GM15510 (cell line): ENCODE results near the gene NELL2.

Source experiments
- POLR2A ChIP-seq: IDR thresholded peaks from 3 replicates; pipeline ENCODE4 v1.6.1; 2011; ENCODE audit warnings: borderline replicate concordance; ENCODE audit not compliant: insufficient read length; ENCODE audit errors: extremely low read depth

The NELL2 gene

DNA sequence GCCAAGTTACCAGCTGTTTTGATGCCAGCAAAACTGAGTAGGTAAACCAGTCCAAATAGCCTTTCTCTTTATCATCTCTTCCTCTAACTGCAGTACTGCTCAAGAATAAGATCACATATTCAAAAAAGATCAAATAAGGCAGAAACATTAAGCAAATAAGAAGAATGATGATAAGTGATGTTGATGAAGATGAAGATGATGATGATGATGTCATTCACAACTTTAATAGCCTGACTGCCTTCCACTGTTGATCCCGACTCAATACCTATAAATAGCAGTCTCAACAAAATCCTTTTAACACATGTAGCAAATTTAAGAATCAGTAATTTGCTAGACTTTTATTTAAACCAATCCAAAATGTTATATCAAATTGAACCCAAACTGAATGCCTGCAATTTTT, 47.1 kb downstream of the NELL2 start:
- TF ChIP-seq POLR2A = no peak

DNA sequence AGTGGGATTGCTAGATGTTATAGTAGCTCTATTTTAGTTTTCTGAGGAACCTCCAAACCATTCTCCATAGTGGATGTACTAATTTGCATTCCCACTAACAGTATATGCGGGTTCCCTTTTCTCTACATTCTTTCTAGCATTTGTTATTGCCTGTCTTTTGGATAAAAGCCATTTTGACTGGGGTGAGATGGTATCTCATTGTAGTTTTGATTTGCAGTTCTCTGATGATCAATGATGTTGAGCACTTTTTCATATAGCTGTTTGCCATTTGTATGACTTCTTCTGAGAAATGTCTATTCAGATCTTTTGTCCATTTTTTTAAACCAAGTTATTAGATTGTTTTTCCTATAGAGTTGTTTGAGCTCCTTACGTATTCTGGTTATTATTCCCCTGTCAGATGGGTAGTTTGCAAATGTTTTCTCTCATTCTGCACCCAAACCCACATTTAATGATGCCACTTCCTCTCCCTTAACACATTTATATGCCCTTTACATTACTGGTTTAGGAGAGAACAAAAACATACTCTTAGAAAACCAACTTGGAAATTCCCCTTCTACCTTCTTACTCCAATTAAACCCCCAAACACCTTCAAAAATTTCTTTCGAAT, 48.2 kb downstream of the NELL2 start:
- TF ChIP-seq POLR2A = no peak

DNA sequence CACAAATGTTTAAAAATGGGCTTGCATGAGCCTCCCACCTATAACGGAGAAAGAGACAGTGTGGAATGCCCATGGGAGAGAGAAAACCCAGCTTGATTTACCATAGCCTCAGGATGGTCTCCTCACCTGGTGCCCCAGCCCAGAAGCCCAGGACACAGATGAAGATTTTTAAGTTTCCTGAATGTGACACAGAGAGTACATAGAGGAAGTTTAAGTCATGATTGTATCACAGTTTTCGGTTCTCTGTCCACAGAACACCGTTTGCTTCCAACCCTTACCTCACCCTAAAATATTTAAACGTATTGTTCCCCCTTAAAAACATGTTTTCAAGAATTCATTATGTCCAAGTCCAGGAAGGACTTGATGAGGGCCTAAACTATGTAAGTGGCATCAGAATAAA, 56.2 kb downstream of the NELL2 start:
- no peak for TF ChIP-seq POLR2A

DNA sequence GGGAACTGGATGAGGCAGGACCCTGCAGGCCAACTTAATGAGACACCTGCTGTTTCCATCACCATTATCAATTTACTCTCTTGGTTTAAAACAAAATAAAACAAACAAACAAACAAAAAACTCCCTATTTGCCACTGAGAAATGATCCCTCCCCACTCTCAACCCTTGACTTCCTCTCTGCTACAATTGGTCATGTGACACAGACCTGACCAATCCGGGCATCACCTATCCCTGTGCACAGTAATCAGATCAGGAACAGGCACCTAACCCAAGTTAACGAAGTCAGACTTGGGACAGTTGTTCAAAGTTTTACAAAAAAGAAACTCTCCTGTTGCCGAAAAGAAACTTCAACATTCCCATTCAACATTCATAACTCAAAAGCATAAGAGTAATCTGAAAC, 58.4 kb downstream of the NELL2 start:
- TF ChIP-seq POLR2A = no peak

DNA sequence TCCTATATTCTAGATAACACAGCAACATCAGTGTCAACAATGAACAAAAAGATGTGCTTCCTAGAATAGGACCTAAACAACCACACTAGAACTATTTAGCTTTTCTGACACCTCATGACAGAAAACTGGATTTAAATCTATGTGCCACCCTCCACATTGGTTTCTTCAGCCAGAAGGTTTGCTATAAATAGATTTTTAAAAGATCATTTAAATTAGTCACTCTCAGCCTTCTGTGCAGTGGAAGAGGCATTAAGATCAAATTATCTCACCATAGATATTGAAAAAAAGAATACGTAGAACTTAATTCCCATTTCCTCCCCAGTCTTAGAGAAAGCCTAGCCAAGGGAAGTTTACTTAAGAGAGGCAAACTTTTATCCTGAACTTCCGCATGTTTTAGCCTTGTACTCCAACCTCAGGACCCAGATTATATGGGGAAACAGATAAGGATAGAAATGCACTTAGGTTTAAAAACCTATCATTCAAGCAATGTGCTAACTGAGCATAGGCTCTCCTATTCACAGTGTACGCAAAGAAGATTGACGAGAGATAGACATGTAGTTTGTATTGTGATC, 59.6 kb downstream of the NELL2 start:
- no peak for TF ChIP-seq POLR2A

DNA sequence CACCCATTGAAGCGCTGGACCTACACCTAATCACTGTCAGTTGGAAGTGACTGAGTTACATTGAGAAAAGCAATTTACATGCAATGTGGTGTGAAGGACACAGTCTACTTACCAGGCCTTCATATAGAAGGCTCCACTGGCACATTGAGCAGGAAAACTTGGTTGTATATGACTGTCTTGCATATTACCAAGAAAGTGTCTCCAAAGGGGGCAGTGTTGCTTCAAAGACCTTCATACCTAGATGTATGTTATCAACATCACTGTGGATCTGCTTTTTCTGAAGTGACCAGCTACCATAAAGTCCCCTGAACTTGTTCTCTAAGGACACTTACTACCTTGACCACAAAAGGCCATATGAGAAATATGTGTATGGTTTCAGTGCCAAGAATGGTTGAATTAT, 64.1 kb downstream of the NELL2 start:
- TF ChIP-seq POLR2A = no peak

DNA sequence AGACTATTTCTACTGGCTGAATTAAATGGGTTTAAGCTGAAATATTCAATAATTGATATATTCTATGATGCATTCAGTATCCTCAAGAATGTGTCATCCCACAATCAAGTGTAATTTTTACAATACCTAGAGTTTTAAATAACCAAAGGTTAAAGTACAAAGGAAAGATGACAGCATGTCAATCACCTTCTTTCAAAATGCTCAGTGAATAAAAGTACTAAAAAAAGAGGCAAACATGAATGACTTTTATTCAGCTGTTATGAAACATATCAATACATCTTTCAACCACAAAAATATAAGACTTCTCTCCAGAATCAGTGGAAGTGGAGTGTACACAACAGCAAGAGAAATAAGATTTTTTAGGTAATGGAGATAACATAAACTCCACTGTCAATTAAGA, 72.0 kb downstream of the NELL2 start:
- TF ChIP-seq POLR2A = no peak

DNA sequence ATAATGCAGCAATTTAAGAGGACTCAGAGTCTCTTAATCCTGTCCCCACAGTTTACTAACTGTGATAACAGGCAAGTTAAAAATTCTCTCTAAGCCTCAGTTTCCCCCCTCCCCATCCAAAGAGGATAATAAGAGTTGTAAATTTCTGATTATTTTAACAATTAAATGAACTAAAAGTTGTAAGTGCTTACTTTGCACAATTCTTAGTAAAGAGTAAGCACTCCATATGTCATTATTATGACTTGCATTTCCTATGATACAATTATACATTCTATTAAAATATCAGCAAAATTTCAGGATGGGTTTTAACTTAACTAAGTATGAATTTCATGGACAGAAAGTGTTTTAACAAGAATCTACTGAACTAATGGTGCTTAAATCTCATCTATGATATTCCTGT, 80.1 kb downstream of the NELL2 start:
- TF ChIP-seq POLR2A = no peak

DNA sequence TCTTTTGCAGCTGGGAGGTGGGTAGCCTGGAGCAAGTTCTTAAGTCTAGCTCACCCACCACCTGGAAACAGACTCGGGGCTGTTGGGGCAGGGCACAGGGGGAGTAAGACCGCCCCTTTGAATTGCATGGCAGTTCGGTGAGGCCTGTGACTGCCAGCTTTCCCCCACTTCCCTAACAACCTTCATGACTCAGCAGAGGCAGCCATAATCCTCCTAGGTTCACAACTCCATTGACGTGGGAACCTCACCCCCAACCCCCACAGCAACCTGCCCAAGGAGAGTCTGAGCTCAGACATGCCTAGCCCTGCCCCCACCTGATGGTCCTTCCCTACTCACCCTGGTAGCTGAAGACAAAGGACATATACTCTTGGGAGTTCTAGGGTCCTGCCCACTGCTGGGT, 87.4 kb downstream of the NELL2 start:
- TF ChIP-seq POLR2A = no peak

DNA sequence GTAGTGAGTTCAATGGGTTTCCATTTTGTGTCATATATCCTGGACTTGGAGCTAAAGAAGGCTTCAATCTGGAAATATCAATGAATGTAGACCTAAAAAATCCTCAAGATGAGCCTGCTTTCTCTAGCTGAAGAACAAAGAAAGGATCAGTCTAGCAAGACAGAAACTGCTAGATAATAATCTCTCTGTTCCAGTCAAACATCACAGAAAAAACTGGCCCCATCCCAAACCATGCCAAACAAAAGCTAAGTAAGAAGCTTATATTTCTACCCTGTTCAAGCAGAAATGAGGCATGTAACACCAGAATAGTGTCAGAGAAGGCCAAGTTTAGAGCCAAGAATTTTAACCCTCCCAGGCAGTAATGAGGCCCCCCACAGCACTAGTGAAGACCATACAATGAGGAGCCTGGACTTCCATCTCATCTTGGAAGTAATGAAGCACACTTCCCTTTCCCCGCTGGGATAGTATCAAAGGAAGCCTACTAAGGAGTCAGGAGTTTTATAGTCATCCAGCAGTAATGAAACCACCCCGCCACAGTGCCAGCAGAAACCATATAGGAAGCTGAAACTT, 95.8 kb downstream of the NELL2 start:
- no peak for TF ChIP-seq POLR2A

DNA sequence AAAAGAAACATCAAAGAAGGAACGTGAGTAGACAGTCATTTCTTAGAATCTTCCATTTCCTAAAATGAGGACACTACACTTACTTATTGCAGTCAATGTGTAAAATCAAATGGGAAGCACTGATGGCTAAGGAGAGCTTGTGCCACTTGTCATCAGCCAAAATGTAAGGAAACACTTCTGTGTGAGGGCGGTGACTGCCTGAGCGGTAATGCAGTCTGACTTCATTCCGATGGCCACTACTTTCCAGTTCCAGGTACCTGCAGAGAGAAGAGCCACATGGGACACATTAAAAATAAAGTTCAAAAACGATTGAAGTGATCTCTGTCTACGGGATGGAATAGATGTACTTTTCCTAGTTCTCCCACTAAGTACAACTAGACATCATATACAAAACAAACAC, 96.3 kb downstream of the NELL2 start:
- TF ChIP-seq POLR2A = no peak

DNA sequence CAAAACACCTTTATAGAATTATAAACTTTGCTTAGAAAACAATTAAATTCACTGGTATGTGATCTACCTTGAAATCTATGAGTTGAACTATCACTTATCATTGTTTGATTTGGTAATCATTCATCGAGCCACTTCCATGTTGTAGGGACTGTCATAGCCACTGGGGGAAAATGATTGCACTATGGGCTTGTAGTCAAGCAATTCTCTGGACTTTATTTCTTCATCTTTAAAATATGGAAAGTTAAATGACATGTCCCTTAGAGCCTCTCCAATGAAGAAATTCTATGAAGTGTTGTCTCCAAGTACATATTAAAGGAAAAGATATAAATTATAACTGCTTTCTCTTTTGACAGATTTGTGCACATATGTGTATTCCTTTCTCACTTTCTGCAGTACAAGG, 97.3 kb downstream of the NELL2 start:
- no peak for TF ChIP-seq POLR2A

DNA sequence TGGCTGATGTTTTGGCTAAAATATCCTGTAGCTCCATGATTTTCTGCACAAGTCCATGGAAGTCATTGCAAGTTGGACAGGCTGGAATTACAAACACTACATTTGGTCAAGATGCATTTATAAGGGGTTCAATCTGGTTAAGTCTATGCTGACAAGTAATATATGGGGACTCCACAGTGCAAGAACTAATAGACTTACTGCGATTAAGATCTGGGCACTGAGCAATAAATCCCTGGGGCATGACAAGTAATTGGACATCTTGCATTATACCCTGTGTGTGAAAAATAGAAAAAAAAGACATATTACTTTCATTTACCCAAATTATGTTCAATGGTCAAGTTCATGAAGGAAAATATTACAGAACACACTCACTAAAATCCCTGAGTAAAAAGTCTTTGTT, 99.1 kb downstream of the NELL2 start:
- no peak for TF ChIP-seq POLR2A

DNA sequence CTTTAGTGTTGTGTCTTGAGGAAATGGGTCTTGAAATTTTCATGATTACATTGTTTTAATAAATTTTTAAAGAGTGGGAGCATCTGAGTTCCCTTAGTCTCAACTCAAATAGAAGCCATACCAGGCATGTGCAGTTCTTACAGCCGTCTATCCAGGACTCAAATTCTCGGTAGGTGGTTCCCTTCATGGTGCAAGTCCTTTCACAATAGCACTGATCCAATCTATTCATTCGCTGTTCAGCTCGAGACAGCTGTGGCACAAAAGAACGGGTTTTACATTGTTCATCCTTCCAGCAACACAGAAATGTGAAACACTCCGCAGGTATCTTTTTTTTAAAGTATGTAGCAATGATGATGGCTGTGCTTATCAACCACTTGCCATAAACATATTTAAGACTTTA, 100.2 kb downstream of the NELL2 start:
- TF ChIP-seq POLR2A = no peak

DNA sequence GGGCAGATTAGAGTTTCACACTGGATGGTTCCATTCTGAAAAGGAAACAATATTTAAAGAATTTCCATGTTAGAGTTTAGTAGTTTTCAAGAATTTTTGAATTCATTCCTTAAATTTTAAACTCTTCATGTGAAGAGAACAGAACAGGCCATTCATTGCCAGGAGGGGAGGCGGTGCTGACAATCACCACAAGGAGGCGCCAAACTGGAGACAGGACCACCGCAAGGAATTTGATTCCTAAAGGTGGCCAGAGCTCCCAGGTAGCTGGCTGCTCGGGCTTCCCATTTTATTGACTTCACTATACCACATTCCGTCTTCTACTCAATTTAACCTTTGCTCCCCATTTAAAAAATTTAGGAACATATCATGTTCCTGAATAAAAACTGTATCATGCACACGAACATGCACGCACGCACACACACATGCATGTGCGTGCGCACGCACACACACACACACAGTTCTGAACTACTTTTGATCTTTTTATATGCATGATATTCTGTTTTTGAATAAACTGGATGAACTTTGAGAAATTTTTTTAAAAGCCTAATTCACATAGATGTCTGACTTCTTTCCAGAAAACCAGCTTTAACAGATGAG, 101.2 kb downstream of the NELL2 start:
- no peak for TF ChIP-seq POLR2A

DNA sequence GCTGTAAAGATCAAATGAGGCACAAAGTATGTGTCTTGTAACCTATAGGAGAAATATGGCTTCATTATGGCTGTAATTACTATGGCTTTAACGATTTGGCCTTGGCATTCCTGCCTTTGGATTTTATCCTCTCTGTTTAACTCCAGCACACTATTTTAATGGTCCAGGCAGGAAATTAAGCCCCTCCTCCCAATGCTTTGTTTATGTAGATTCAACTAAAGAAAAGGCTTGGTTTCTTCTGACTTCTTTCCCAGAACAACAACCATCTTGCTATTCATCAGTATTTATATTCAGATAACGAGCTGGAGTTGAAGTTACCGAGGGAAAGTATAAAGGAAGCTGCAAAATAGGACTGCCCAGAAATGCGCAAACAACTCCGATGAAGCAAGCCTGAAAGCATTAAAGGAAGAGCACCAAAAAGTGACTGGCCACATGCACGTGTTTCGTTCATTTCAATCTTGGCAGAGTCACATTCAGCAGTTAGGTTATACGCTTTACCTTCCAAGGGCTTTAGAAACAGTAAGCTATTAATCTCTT, 104.6 kb downstream of the NELL2 start:
- TF ChIP-seq POLR2A = no peak
